HG02642 (cell line): ENCODE results near the gene ABCD3.

Source experiments
- ATAC-seq: cut with Tn5 transposase; IDR thresholded peaks from one replicate; pipeline ENCODE4 v1.9.1; 2021; ENCODE audit warnings: mild to moderate bottlenecking; ENCODE audit not compliant: unreplicated experiment, poor library complexity

ABCD3 gene

GRCh38 chr1:94522304-94522703 is 104.1 kb downstream of the ABCD3 start:
- ATAC-seq, result no peak

- no peak for ATAC-seq
Observed at GRCh38 chr1:94524531-94524930, 106.3 kb downstream of the ABCD3 start.

- ATAC-seq, result no peak
Observed at GRCh38 chr1:94526152-94526980, 108.2 kb downstream of the ABCD3 start.

GRCh38 chr1:94527447-94528031 is 109.3 kb downstream of the ABCD3 start:
- ATAC-seq, result no peak

GRCh38 chr1:94528299-94528698 is 110.1 kb downstream of the ABCD3 start:
- no peak for ATAC-seq

- no peak for ATAC-seq
Observed at GRCh38 chr1:94528826-94529225, 110.6 kb downstream of the ABCD3 start.

GRCh38 chr1:94529416-94529815 is 111.2 kb downstream of the ABCD3 start:
- ATAC-seq, result no peak

GRCh38 chr1:94530373-94530878 is 112.2 kb downstream of the ABCD3 start:
- no peak for ATAC-seq

GRCh38 chr1:94531664-94532063 is 113.5 kb downstream of the ABCD3 start:
- no peak for ATAC-seq

- no peak for ATAC-seq
Observed at GRCh38 chr1:94532077-94532476, 113.9 kb downstream of the ABCD3 start.

GRCh38 chr1:94535095-94535494 is 116.9 kb downstream of the ABCD3 start:
- no peak for ATAC-seq

- ATAC-seq, result no peak
Observed at GRCh38 chr1:94535879-94536278, 117.7 kb downstream of the ABCD3 start.

GRCh38 chr1:94537254-94537653 is 119.1 kb downstream of the ABCD3 start:
- ATAC-seq, result no peak

GRCh38 chr1:94538243-94538827 is 120.1 kb downstream of the ABCD3 start:
- no peak for ATAC-seq

GRCh38 chr1:94539496-94539895 is 121.3 kb downstream of the ABCD3 start:
- no peak for ATAC-seq

GRCh38 chr1:94540440-94541245 is 122.5 kb downstream of the ABCD3 start:
- ATAC-seq, result no peak

- peak; percentile 88 for ATAC-seq
Observed at GRCh38 chr1:94541246-94542087, 123.3 kb downstream of the ABCD3 start, which contains the start of gene F3. Gene F3, minus strand, starts transcription at chr1:94541759. Its CDS starts 123 bp downstream, at chr1:94541636.

GRCh38 chr1:94542088-94542870 is 124.1 kb downstream of the ABCD3 start:
- peak; percentile 36 for ATAC-seq

GRCh38 chr1:94543001-94543400 is 124.8 kb downstream of the ABCD3 start:
- no peak for ATAC-seq
